ENCODE measurements around the gene PYROXD2. TPM values are rescaled to one million over a fixed set of nuclear protein-coding genes. Genes with fewer than 3 reads are reported as not detected.

The PYROXD2 gene
- total and polyA plus RNA-seq, 2 of the 8 experiments (the other 6 are each of a cell fraction or from before 2014, with no cell fraction given), result 3.2 to 5.4 TPM

GRCh38 chr10:98364432-98365102 lies 50.4 kb downstream of the PYROXD2 start:
- no peaks in the 10 kb centered on the region for H3K36me3 ChIP-seq (ENCODE audit: control insufficient read depth in 2 of 4, insufficient read depth in 4 of 4, low read length in 3 of 4)
- TF ChIP-seq SIX5 (IDR thresholded peaks at IDR 0.05; ENCODE audit: low read depth, low read length), result no peak
- no peak for TF ChIP-seq EP300 (IDR thresholded peaks at IDR 0.05; ENCODE audit: borderline replicate concordance in 1 of 2, low read depth in 2 of 2, low read length in 2 of 2)
- no peak for TF ChIP-seq SP2 (IDR thresholded peaks at IDR 0.05; ENCODE audit: low read length)
- no peak for TF ChIP-seq POLR2AphosphoS5 (IDR thresholded peaks at IDR 0.05; ENCODE audit: low read depth, low read length)
- no peak for TF ChIP-seq SUZ12 (IDR thresholded peaks at IDR 0.05; ENCODE audit: low read length)
- TF ChIP-seq TAF1 (IDR thresholded peaks at IDR 0.05; ENCODE audit: low read depth, low read length), result no peak
- TF ChIP-seq POLR2A (IDR thresholded peaks at IDR 0.05; ENCODE audit: control extremely low read depth in 1 of 2, low read depth in 2 of 2, low read length in 2 of 2), result no peak
- TF ChIP-seq EZH2 (IDR thresholded peaks at IDR 0.05; ENCODE audit: low read depth, low read length, severe bottlenecking), result no peak
- TF ChIP-seq TBP (IDR thresholded peaks at IDR 0.05; ENCODE audit: low read depth, low read length), result no peak
- no peak for TF ChIP-seq BACH1 (IDR thresholded peaks at IDR 0.05; ENCODE audit: low read length)
- no peak overlapping the region for H3K9ac ChIP-seq (replicated peaks in 1 of 4; ENCODE audit: extremely low read depth in 1 of 4, low read depth in 3 of 4, low read length in 3 of 4)
- ChIA-PET POLR2A (ENCODE audit: partially characterized antibody) (no interaction called here), CTCF (ENCODE audit: partially characterized antibody) (interaction anchor here (0.9 to 1.5 kb wide), 4 partner anchors 14 to 32 kb away, joined by 3 to 4 read pairs (median 3); no protein-coding TSS in a partner anchor)
- H4K91ac ChIP-seq (replicated peaks; ENCODE audit: insufficient read length, low read length), result no peak overlapping the region
- no peaks in the 10 kb centered on the region for H3K79me2 ChIP-seq (ENCODE audit: control insufficient read depth in 1 of 2, insufficient read depth in 2 of 2, low read length in 2 of 2)
- no peaks in the 10 kb centered on the region for H3K9me3 ChIP-seq (ENCODE audit: insufficient read depth in 2 of 2, low read depth in 1 of 2, low read length in 1 of 2)
- H2AFZ ChIP-seq (ENCODE audit: low read length), result no peak overlapping the region
- no peak overlapping the region for H2BK12ac ChIP-seq (ENCODE audit: low read depth, low read length)
- H2BK15ac ChIP-seq (ENCODE audit: low read length), result no peak overlapping the region; the same call in 1 of the 2 replicates
- no peak overlapping the region for H3K4me2 ChIP-seq (ENCODE audit: insufficient read depth in 1 of 2, low read depth in 2 of 2, low read length in 2 of 2)
- H3K18ac ChIP-seq (ENCODE audit: extremely low read depth, low read length), result no peak overlapping the region
- no peak overlapping the region for H3K23ac ChIP-seq (ENCODE audit: insufficient read length)
- no peak overlapping the region for H2BK5ac ChIP-seq (ENCODE audit: low read depth, low read length)
- no peak overlapping the region for H4K5ac ChIP-seq (ENCODE audit: insufficient read length, low read depth, low read length)
- no peak overlapping the region for H3K14ac ChIP-seq (ENCODE audit: insufficient read length)
- H3K27ac ChIP-seq (ENCODE audit: low read depth, low read length), result no peak overlapping the region
- H3K4me3 ChIP-seq (ENCODE audit: extremely low read depth in 1 of 4, insufficient read depth in 2 of 4, low read depth in 3 of 4, low read length in 4 of 4), result no peak overlapping the region
- no peak overlapping the region for H4K8ac ChIP-seq (ENCODE audit: extremely low read depth, insufficient read depth, low read length)
- H4K20me1 ChIP-seq (replicated peaks in 1 of 2; ENCODE audit: control insufficient read depth in 1 of 2, insufficient read depth in 2 of 2, low read length in 2 of 2), result no peaks in the 10 kb centered on the region
- H2BK20ac ChIP-seq (ENCODE audit: low read length), result no peak overlapping the region
- H3K4me1 ChIP-seq (replicated peaks in 1 of 4; ENCODE audit: control insufficient read depth in 3 of 4, insufficient read depth in 4 of 4, low read length in 3 of 4), result peaks cover 0 to 7% (median 4%) of the 10 kb centered on the region in 4 experiments; a peak in 4 of 7 replicates
- no peak overlapping the region for H2AK5ac ChIP-seq (ENCODE audit: low read depth, low read length)
- no peaks in the 10 kb centered on the region for H3K23me2 ChIP-seq (ENCODE audit: low read depth, low read length)
- no peak for FAIRE-seq
- H2BK120ac ChIP-seq (replicated peaks; ENCODE audit: low read depth, low read length), result no peak overlapping the region
- no peak overlapping the region for H3K56ac ChIP-seq (replicated peaks; ENCODE audit: insufficient read length, low read depth, low read length)
- 90% methylated on average over 9 of the region's 9 CpGs; no CpG with 5 or more reads in 1 of the 2 experiments for WGBS, 2 experiments (ENCODE audit: extremely low coverage in 1 of 2, insufficient coverage in 1 of 2, insufficient read length in 1 of 2, insufficient replicate concordance in 2 of 2, low coverage in 1 of 2, low lambda C conversion rate in 2 of 2, missing lambda C conversion rate in 1 of 2)
- H3K4ac ChIP-seq (replicated peaks; ENCODE audit: insufficient read length, low read depth, low read length), result no peak overlapping the region
- DNase-seq (ENCODE audit: low read depth in 1 of 2, low spot score in 2 of 2), result no peak
- H3K79me1 ChIP-seq (ENCODE audit: low read depth, low read length), result no peaks in the 10 kb centered on the region
- H3K27me3 ChIP-seq (replicated peaks in 1 of 4; ENCODE audit: control insufficient read depth in 3 of 4, extremely low read depth in 1 of 4, insufficient read depth in 3 of 4, low read length in 3 of 4), result 0 out of 7 replicates have a peak, but pooled peaks cover 0 to 3% (median 0%) of the 10 kb centered on the region in 4 experiments

Measured in H1 (cell line).